Measurements from ENCODE around the gene RNLS.
"Not testable (repeated sequence)": the region's sequence is repeated elsewhere in the genome, so short reads cannot be mapped to it uniquely, and the experiment has no call there.

The RNLS gene

DNA sequence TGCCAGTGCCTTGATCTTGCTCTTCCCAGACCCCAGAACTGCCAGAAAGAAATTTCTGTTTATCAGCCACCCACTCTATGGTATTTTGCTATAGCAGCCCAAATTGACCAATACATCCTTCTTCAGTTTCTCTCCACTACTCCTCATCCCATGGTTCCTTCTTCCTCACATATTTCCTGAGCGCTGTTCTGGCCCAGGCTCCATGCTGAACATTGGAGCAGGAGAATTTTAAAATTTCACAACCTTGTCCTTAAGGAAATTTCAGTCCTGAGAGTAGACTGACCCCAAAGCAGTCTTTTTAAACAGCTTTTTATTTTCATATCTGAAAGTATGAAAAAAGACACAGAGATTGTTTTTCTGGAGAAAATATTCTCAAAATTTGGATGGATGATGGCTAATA, 297.1 kb downstream of the RNLS start:
- no peak for DNase-seq

DNA sequence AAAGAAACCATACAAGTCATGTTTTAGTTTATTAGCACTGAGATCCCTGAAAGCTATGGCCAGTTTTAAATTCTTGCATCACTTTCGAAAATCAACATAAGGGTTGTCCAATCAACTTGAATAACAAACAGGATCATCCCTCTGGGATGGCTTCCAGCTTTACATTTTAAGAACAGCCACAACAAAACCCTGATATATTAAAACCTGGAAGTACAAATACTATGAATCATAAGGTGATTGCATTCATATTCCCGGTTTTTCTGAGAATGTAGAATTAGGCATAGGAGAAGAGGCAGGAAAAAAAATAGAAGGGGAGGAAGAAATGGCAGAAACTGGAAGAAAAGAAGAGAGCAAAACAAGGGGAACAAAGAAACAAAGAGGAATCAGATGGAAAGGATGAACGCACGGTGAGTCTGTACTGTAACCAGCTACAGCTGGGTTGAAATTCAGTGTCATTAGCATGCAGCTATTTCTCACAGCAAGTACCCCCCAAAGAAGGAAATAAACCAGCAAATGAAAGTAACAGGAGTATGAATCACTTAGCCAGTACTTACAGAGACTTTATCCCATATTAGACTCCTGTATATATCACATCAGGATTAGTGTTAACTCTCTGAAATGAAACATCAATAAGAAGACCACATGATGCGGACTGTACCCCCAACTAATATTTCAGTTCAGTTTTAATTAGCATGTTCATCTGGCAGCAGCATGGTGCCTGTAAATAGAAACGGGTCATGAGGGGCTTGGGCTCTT, 301.3 kb downstream of the RNLS start:
- no peak for DNase-seq

DNA sequence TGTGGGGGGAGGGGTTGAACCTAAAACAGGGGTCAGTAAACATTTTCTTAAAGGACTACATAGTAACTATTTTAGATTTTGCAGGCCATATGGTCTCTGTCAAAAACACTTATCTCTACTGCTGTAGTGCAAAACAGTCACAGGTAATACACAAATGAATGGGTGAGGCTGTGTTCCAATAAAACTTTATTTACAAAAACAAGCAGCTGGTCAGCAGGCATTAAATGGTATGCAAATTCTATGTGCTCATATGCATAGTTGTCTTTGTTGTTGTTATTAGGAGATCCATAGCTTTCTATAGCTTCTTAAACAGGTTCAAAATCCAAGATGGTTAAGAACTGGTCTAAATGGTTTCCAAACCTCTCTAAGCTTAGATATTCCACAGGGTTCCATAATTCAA, 302.6 kb downstream of the RNLS start:
- DNase-seq: no peak

DNA sequence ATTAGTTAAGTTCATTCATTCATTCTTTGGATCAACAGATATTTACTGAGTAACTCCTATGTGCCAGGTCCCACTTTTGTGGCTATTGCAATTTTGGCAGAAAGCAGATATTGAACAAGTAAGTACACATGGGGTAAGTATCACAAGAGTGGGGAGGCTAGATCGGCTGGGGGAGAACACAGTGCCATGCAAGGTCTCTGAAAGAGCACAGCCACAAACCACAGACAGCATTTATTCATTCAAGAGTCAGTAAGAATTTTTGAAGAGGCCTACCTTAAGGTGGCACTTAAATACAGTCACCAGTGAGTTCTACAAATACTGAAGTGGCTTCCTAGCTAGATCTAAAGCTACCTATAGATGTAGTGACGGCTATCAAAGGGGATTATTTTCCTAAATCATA, 304.2 kb downstream of the RNLS start:
- DNase-seq: no peak

DNA sequence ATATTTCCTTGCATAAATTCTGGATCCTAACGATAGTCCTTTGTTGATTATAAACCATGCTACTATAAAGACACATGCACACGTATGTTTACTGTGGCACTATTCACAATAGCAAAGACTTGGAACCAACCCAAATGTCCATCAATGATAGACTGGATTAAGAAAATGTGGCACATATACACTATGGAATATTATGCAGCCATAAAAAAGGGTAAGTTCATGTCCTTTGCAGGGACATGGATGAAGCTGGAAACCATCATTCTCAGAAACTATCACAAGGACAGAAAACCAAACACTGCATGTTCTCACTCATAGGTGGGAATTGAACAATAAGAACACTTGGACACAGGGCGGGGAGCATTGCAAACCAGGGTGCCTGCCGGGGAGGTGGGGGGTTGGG, 306.2 kb downstream of the RNLS start:
- DNase-seq: not testable (repeated sequence)

DNA sequence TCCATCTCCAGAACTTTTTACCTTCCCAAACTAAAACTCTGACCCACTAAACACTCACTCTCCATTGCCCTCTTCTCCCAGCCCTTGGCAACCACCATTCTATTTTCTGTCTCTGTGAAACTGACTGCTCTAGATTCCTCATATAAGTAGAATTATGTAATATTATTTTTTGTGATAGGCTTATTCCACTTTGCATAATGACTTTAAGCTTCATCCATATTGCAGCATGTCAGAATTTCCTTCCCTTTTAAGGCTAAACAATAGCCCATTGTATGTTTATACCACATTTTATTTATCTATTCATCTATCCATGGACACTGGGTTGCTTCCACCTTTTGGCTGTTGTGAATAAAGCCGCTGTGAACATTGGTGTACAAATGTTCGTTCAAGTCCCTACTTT, 308.8 kb downstream of the RNLS start:
- no peak for DNase-seq

DNA sequence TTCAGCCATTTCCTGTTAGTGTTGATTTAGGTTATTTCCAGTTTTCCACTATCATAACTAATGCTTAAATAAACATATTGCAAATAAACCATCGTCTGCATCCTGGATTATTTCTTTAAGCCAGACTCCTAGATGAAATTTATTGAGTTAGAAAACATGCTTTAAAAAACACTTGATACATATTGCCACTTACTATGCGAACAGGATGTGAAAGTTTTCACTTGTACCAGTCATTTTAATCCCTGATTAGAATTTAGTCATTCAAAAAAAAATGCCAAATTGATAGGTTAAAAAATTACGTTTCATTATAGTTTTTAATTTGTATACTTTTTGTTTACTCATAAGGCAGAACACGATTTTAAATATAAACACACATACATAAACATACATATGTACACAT, 309.6 kb downstream of the RNLS start:
- DNase-seq: no peak

DNA sequence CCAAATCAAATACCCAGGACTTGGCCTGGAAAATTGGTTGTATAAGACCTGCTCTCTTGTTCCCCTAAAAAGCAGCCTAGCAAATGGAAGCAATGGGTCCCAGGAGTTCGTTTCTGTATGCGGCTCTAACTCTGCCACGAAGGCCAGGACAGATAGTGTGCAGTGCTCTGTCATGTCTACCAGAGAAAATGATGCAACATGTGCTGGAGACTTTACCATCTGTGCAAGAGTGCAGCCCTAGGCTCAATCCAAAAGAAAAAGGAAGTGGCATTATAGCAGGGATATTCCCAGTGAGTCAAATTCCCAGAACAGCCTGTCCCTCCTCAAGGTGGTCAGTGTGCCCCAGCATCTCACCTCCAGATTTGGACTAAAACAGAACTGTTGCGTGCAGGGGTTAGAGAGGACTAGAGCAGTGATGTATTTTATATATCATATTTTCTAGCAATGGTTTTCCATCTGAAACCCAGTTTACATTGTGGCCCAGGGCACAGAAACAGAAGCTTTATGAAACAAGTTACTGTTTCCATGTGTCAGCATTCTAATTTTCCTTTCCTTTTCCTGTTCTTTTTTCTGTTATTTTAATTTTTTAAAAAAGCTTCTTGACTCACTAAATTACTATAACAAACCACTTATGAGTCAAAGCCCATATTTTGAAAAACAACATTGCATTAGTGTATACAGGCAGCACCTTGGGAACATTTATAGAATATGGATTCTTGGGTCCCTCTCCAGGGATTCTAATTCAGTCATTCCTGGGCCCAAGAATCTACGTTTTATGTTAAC, 311.2 kb downstream of the RNLS start:
- peak; percentile 21 for DNase-seq

DNA sequence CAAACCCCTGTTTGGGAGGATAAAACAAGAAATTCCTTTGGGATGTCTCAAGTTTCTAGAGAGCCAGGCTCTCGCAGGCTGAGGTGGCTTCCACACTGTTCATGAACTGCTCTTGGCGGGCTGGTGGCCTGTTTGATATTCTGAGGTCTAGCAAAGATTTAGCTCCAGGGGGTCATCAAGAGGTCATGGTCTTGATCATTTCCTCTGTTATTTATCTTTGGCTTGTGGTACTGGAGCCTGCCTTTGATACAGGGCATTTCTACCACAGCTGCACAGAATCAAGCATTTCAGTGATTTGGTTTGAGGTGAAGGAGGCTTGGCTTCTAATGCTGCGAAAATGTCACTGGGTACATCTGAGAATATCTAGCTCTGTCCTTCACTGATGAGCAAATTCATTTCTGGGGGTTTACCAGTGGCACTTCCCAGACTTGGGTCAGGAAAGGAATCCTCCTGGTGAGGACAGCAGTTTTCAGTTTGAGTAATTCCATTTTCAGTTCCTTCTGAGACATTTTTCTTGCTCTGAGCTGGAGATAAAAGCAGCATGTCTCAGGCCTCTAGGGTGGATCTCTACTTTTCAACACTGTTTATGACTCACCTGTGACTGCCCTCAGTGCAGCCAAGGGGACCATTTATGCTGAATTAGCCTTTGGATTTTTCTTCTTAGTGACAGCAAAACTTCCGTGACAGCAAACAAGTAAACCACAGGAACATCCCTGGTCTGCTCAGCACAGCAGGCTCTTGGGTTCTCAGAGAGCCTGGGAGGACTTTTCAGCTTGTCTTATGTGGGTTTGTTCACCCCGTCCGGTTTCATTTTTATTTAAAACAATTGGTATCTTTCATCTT, 312.0 kb downstream of the RNLS start:
- peak; percentile 53 for DNase-seq

DNA sequence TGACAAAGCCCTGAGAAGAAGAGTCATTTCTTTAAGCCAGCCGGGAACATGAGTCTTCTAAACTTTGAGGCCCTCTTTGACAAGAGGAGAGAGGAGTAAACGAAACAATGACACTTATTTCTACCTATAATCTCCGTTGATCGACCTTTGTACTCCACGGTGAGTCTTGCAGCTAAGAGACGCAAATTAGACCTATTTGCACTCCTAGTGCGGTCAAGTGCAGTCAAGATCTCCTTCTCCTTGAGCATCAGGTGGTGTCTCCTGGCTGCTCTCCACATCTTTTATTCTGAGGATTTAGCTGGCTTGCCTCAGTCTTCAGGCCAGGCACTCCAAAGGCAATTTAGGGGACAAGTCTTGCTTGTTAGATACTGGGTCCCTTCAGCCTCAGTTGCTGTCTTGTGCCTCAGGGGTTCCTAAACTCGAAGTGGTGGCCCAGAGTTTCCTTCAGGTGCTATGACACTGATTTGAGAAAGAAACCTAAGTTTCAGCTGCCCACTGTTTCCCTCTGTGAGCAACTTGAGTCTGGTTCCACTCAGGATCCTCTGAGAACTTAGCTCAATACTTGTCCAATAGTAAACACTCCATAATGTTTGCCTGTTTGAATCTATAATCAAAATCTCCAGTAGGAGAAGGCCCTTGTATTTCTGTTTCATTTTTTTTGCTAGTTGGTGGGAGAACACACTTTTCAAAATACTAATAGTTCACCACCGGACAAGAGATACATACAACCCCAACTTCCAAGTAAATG, 312.9 kb downstream of the RNLS start:
- DNase-seq: no peak

DNA sequence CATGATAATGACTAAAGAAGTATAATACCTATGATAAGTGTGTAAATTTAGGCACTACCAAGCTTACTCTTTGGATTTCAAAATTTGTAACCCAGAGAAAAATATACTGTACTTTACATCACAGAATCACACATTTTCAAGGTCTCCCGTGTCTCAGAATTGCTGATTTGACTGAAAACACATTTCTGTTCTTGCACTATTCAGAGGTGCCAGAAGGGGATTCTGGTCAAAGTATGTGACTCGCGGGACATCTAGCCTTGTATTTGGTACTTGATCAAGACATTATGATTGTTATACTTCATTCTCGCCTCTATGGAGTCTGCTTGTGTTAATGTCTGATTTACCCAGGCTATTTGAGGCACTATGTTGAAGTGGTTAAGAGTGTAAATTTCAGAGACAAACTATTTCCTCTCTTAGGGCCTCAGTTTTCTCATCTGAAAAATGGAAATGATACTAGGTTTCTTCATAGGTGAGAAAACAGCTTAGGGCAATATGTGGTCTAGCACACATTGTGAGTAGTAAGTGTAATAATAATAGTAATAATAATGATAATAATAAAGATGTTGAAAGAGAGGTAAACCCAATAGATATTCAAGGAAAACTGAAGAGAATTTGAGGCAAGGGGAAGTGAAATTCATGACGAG, 320.4 kb downstream of the RNLS start:
- DNase-seq: no peak

DNA sequence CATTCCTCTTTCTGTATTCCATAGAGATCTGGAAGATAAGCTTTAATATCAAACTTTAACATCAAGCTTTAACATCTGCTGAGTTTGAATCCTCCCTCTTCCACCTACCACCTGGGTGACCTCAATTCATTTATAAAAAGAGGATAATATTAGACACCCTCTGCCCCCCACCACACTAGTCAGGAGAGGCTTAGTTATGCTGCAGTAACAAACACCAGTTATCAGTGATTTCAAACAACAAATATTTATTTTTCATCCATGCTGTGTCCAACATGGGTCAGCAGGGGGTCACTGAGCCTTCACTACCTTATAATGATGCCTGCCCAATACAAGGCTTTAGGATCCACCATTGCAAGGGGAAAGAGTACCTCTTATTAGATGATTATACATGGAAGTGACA, 322.0 kb downstream of the RNLS start:
- DNase-seq: no peak

DNA sequence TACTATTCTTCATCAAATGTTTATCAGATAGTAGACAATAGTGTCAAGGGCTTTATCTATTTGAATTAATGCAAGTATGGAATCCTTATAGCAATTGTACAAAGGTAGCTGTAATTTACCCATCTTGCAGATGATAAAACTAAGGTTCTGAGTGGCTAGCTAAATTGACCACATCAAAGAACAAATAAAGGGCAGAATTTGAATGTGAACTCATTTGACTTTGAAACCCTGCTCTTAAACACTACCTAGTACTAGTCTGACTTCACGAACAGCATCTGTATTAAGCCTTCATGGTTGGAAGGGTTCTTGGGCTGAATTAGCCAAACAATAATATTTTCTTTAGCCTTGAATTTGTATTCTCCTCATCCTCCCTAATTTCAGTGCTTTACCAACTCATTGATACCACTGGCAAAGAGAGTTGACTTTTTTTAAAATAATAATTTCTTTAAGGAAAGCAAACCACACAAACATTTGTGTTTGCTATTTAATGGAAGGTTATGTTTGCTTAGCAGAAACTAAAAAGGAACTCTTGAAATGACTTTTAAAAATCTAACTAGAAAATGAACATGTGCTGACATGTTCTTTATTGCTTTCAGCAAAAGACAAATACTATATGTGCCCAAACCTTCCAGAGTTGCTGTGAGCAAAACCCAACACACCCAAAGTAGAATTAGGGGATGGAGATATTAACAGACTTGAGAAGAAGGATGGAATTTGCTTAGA, 322.6 kb downstream of the RNLS start:
- DNase-seq: no peak

DNA sequence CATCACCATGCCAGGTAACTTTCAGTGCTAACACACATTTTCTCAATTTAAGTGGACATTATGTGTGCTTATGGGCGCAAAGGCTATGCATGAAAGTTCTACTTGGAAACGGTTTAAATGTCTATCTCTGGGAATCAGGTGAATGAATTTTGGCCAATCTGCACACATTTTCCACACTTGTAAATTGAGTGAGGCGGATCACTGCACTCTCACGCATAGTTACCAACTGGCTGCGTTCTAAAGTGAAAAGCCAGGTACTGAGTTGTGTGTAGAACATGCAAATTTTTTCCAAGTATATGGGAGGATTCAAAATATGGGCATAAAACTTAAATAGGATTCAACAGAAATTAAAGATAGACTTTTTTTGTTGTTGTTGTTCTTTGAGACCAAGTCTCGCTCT, 323.7 kb downstream of the RNLS start:
- DNase-seq: no peak

DNA sequence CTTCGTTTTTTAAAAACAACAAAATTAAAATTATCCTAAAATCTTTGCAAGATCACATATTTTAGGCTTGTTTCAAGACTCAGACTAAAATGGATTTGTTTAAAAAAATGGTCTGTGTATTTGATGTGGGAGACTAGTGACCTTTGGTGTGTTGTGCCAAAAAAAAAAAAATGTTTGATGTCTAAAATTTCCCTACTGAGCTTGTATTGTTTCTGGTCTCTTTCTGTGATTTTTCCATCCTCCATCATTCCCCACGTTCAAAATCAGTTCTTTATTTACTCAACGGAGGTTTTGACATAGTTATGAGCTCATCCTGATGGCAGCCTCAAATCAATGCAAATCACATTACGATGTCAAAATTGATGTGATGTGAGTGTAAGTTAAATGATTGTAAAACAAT, 326.2 kb downstream of the RNLS start:
- DNase-seq: no peak

DNA sequence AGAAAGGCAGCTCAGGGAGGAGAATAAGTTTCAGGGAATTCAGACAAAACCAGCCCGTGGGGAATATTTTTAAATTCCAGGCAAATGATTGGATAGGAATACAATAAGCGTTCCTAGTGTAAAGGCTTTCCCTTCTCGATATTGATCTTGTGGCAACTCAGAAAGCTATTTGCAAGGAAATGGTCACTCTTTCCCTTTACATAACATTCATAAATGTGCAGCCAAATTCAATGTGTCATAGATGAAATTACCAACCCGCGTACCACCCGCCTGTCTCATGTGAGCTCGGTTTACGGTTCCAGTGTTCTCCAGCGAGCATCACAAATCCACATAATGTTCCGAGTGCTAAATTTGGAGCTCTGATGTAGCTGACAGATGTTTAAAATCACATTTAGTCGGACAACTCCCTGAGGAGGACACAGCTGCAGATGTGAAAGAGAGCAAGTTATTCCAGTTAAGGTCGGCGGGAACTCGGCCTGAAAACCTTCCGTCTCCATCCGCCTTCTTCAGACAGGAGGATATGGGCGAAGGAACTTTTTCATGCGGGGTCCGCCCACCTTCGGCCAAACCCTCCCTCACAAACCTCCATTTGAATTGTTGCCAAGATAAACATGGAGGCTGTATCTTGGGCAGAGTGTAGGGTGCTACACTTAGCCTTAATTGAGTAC, 327.0 kb downstream of the RNLS start:
- DNase-seq: no peak

DNA sequence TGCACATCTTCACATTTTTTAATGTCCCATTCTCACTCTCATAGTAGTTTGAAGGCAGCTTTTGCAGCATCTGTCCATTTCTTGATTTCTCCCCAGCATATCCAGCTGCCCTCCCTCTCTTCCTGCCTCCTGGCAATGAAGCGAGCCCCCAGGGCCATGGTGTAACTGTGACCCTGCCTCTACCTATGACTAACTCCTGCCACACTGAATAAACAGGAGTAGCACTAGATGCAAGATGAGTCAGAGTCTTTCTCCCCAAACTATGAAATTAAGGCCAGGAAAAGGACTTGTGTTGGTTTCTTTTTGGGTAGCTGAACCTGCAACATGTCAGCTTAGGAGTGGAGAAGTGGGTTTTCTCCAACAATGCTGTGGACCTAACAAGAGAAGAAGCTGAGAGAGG, 329.0 kb downstream of the RNLS start:
- no peak for DNase-seq

DNA sequence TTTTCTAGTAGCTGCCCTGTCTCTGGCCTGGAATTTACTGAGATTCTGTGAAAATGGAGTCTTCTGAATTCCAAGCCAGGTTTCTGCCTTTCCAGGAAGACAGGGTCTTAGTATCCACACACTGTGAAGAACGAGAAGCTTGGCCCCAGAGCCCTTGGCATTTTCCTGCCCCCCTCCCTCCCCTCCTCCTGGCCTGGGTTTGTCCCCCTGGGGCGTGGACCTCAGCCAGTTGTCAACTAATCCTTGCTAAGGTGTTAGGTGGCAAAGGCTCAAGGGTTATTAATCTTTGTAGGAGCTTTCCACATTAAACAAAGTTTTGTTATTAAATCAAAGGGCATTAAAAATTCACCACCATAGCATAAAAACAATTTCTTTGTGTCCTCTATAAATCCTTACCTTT, 329.5 kb downstream of the RNLS start:
- DNase-seq: no peak

DNA sequence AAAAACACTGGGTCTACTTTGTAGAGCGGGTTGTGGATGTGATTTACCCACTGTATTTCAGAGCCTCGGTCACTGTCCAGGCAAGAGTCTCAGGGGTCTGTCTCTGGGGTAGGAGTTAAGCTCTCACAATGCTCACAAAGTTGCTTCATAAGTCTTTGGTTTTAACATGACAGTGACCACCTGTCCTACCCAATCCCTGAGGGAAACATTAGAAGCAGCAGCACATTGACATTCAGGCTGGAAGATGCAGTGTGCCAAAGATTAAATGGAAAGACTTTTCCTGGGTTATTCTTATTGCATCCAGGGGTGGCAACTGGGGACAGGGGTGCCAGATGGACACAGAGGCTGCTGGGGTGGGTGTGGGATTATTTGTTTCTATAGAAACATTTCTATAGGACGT, 330.0 kb downstream of the RNLS start:
- DNase-seq: no peak

DNA sequence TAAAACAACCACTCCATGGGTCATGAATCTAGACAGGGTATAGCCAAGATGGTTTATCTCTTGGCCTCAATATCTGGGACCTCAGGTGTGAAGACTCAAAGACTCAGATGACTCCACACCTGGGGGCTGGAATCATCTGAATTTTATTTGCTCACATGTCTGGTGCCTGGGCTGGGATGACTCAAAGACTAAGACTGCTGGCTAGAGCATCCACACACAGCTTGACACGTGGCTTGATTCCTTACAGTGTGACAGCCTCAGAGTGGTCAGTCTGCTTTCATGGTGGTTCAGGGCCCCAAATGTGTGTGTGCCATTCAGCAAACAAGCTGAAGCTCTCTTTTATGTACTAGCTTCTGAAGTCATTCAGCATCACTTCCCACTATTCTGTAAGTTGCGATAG, 333.7 kb downstream of the RNLS start:
- no peak for DNase-seq

DNA sequence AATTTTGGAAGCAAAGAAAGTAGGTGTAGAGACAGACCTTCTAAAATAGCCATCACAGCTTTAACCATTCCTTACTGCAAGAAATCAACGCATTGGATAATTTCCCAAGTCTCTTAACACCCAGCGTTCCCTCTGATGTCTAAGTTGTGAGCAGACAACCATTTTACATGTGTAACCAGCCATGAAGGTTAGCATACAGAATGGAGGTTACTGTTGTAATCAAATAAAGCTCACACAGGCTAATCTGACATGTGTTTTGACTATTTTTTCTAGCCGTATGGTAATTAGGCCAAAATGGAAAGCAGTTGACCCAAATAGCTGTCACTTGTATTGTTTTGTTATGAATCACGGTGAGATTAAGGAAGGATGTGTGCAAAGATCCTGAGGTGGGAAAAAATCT, 336.4 kb downstream of the RNLS start:
- no peak for DNase-seq
